ENCODE measurements around the gene AEBP1.

GRCh38 chr7:44071726-44072363, 32.3 kb upstream of the AEBP1 start:
- TF ChIP-seq, protein P1, sequence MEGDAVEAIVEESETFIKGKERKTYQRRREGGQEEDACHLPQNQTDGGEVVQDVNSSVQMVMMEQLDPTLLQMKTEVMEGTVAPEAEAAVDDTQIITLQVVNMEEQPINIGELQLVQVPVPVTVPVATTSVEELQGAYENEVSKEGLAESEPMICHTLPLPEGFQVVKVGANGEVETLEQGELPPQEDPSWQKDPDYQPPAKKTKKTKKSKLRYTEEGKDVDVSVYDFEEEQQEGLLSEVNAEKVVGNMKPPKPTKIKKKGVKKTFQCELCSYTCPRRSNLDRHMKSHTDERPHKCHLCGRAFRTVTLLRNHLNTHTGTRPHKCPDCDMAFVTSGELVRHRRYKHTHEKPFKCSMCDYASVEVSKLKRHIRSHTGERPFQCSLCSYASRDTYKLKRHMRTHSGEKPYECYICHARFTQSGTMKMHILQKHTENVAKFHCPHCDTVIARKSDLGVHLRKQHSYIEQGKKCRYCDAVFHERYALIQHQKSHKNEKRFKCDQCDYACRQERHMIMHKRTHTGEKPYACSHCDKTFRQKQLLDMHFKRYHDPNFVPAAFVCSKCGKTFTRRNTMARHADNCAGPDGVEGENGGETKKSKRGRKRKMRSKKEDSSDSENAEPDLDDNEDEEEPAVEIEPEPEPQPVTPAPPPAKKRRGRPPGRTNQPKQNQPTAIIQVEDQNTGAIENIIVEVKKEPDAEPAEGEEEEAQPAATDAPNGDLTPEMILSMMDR (IDR thresholded peaks at IDR 0.05; ENCODE audit: low read depth, low read length), result no peak
- TF ChIP-seq EZH2phosphoT487 (IDR thresholded peaks at IDR 0.05; ENCODE audit: low read depth), result no peak

Measured in OCI-LY3 (cell line).